HG03139 (cell line): ENCODE measurements around the gene CMTM2.
"Not testable (repeated sequence)": the region's sequence is repeated elsewhere in the genome, so short reads cannot be mapped to it uniquely, and the experiment has no call there.

Experiments used
- ATAC-seq: cut with Tn5 transposase; IDR thresholded peaks from one replicate; pipeline ENCODE4 v1.9.1; 2021; ENCODE audit not compliant: unreplicated experiment

The CMTM2 gene

DNA sequence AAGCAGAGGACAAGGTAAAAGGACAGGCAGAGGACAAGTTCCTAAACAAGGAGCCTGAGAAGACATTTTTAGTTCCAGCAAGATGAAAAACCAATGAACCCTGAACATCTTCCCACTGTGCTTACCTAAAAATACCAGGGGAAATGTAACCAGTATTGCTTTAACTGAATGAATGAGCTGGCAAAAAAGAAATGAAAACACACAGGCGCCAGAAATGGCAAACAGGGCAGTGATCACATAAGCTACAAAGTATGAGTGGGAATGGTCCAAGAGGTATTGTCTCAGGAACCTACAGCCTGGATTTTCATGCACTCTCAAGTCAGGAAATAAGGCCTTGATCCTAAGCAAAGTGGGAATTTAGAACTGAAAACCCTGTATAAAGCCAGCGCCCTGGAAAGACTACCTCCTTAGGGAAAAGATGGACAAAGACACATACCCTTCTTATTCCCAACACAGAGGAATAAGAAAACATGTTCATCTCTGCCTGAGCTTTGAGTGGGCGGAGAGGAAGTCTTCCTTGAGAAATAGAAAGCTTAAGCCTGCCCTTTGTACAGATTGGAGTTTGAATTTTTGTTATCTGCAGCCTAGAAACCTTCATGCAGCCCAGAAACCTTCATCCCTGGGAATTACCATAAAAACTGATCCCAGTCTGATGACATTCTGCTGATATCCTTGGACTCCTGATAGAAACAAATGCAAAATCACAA lies 2.1 kb downstream of the CMTM2 start:
- no peak for ATAC-seq

DNA sequence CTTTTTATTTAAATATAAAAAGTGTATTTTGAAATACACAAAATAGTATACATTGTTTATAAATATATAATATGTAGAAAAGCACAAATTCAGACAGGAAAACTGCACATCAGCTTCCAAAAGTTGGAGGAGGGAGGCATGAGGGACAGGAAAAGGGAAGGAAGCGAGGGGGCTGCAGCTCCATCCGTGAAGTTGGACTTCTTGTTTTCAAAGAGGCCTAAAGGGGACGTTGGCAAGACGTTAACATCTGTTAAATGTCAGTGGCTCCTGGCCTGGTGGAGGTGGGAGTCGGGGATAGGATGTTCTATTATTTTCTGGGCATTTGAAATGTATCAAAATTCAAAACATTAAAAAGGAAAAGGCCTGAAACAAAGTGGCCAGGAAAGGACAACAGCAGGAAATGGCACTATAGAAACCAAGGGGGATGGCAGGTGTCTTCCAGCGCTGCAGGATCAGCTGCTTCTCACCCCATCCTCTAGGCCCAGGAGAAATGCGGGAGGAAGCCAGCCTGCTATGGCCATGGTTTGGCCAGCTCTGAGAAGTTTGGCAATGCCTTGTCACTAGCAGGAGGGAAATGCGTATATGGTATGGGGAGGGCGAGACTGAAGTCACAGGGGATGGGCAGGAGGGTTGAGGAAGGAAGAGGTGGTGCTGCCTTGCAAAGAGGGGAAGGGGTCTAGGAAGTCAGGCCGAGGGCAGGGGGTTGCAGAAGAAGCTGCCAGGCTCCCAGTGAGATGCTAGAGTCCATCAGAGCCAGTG lies 6.4 kb downstream of the CMTM2 start:
- no peak for ATAC-seq

DNA sequence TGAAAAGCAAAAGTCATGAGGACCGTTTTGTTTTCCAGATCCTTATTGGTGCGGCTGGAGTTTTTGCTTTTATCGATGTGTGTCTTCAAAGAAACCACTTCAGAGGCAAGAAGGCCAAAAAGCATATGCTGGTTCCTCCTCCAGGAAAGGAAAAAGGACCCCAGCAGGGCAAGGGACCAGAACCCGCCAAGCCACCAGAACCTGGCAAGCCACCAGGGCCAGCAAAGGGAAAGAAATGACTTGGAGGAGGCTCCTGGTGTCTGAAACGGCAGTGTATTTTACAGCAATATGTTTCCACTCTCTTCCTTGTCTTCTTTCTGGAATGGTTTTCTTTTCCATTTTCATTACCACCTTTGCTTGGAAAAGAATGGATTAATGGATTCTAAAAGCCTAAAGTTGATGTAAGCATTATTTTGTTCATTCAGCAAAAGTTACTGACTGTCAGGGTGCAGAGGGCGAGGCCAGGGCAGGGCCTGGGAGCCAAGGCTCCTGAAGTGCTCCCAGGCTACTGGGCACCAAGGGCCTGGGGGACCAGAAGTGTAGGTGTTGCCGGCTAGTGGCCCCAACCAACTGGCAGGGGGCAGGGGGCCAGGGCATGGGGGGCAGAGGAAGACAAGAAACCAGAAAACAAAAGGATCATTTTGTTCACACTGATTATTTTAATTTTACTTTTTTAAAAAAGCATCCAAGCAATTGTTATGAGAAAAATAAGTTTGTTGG lies 8.8 kb downstream of the CMTM2 start:
- no peak for ATAC-seq

DNA sequence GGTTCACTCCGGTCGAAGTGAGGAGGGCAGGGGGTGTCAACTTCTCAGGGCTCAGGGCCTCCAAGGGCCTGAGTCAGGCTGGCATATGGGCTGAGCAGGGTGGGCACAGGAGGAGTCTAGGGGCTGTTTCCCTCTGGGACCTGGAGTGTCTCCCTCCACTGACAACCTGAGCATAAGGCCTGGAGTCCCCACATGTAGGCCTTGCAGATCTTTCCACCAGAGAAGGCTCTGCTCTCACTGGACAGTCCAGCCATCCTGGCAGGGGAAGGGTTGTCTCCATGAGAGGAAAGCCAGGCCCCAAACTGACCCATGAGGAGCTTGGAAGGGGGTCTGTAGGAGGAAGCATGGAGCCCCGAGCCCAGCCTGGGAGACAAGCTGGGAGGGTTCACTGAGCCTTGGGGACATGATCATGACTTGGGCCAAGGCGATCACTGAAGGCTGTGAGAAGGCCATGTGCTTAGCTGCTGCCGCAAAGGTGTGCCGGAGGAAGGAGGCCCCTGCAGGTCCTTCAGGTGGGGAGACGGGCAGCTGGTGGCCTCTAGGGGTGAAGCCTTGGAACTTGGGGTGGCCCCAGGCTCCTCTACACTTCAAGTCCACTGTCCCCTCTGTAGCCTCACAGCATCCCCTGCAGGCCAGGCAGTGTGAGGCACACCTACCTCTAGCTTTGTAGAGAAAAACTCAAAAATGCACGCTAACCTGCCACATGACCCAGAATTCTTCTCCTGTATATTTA lies 9.9 kb downstream of the CMTM2 start:
- ATAC-seq, result no peak

DNA sequence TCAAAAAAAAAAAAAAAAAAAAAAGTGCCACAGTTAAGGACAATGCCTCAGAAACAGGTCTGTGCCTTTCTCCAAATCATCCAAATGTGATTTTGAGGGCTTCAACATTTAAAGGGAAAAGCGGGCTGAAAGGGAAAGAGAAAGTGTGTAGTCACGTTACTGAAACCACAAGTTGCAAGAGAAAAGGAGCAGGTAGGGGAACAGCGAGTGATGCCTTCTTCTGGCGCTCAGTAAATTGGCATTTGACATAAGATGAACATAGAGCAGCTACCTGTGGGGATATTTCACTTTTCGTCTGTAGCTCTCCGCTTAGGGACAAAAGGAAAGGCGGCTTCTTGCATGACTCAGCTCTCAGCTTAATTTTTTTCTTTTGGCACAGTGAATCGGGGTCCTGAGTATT lies 11.1 kb downstream of the CMTM2 start:
- no peak for ATAC-seq

DNA sequence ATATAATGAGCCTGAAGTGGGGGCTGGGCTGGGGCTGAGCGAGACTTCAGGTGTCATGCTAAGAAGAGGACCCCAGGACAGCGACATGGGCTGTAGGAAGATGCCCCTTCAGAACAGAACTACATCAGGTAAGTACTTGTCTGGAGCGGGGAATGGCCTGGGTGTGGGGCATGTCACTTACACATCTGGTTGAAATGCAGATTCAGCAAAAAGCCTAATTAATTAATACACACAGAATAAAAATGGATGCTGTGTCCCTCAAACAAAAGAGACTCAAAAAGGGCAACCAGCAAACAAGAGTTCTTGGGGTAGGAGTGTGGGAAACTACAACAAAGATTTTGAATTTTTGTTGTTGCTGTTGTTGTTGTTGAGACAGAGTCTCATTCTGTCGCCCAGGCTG lies 11.8 kb downstream of the CMTM2 start:
- ATAC-seq, result no peak

DNA sequence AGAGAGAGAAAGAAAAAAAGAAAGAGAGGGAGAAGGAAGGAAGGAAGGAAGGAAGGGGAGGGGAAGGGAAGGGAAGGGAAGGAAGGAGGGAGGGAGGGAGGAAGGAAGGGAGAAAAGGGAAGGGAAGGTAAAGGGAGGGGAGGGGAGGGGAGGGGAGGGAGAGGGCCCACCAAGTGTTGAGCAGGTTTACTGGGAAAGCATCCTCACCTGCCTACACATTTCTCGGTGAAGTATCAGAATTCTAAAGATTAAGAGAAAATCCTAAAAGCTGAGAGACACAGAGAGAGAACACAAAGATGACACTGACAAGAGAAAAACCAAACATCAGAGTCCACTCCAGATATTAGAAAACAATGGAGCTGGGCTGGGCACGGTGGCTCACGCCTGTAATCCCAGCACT lies 13.0 kb downstream of the CMTM2 start:
- ATAC-seq, result no peak

DNA sequence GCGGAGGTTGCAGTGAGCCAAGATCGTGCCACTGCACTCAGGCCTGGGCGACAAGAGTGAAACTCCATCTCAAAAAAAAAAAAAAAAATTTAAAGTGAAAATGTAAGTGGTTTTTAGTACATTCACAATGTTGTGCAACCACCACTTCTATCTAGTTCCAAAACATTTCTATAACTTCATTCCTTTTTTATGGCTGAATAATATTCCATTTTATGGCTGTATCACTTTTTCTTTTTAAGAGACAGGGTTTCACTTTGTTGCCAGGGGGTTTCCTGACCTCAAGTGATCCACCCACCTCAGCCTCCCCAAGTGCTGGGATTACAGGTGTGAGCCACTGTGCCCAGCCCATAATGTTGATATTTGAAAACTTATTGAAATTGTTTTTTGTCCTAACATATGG lies 13.6 kb downstream of the CMTM2 start:
- no peak for ATAC-seq

DNA sequence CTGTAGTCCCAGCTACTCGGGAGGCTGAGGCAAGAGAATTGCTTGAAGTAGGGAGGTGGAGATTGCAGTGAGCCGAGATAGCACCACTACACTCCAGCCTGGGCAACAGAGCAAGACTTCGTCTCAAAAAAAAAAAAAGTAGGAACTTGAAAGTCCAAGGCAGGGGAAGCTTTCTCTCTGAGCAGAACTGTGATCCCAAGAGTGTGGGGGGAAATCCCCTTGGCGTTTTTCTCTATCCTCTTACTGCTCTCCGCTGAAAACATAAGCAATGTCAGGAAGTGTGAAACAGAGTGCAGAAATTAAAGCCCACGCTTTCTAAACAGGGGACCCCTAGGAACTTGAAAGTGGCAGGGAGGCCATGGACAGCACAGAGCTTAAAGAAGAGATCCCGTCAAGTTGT lies 15.5 kb downstream of the CMTM2 start:
- no peak for ATAC-seq

DNA sequence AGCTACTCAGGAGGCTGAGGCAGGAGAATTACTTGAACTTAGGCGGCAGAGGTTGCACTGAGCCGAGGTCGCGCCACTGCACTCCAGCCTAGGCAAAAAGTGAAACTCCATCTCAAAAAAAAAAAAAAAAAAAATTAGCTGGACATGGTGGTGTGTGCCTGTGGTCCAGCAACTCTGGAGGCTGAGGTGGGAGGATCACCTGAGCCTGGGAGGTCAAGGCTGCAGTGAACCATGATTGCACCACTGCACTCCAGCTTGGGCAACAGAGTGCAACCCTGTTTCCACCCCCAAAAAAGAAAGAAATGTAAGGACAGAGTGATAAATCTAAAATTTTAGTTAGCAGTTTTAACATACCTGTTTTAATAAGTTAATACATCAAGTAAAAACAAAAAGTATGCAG lies 17.3 kb downstream of the CMTM2 start:
- ATAC-seq, result not testable (repeated sequence)

DNA sequence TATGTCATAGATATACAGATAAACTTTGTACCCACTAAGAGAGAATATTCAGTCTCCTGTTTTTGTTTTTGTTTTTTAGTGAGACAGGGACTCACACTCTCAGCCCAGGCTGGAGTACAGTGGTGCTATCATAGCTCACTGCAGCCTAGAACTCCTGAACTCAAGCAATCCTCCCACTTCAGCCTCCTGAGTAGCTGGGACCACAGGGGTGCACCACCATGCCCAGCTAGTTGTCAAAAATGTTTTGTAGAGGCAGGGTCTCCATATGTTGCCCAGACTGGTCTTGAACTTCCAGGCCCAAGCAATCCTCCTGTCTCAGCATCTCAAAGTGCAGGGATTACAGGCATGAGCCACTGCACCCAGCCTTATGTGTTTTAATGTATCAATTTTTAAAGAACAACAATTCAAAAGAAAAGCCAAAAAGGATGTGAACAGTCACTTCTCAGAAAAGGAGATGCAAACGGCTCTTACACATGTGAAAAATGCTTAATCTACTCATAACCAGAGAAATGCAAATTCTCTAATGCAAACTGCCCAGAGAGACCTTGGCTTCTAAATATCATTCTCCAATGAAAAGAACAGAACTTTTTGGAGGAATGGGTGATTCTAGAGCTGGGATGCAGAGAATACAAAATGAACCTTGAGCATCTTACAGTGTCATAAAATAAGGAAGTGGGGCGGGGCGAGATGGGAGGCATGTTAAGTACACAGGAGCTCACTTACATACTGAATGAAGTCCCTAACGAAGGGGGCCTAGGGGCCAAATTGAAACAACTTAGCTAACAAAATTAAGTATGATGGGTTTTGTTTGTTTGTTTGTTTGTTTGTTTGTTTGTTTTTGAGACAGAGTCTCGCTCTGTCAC lies 18.0 kb downstream of the CMTM2 start:
- ATAC-seq, result no peak

DNA sequence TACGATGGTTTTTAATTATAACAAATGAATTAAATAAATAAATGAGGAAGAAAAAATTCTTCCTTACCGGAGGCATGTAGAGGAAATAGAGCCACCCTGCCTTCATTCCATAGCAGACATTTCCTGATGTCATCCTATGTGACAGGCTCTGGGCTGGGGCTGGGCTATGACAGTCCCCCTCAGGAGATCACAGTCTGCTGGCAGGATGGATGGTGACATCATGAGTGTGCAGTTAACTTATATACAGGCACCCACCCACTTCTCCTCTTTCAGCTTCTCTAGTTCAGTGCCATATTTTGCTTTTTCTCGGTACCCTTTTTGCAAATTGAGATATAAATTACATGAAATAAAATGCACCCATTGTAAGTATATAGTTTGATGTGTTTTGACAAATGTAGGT lies 18.8 kb downstream of the CMTM2 start:
- ATAC-seq, result no peak

DNA sequence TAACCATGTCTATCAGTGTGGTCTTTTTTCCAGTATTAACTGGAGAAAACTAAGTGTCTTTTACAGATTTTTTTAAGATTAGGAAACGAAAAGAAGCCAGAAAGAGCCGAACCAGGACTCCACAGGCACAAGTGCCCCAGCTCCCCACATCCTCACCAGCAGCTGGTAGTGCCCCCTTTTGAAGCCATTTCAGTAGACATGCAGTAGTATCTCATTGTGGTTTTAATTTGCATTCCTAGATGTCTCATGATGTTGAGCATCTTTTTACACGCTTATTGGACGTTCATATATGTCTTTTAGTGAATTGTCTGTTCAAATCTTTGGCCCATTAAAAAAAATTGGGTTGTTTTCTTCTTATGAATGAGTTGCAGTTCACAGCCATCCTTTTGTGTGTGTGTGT lies 20.5 kb downstream of the CMTM2 start:
- ATAC-seq, result no peak

DNA sequence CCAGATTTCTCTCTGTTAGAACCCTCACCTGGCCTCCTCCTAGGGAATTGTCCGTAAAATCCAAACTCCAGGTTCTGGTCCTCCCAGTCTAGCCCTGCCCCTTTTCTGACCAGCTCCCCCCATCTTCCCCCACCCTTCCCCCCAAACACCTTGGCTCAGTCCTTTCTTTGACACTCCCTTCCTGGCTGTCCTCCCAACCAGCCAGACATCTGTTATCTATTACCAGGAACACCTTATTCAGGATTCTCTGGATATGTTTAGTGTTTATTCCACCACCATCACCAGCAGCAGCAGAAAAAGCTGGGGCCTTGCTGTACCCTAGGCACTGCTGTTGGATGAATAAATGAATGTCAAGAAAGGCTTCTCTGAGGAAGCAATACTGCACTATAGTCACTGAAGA lies 21.2 kb downstream of the CMTM2 start:
- ATAC-seq, result no peak

DNA sequence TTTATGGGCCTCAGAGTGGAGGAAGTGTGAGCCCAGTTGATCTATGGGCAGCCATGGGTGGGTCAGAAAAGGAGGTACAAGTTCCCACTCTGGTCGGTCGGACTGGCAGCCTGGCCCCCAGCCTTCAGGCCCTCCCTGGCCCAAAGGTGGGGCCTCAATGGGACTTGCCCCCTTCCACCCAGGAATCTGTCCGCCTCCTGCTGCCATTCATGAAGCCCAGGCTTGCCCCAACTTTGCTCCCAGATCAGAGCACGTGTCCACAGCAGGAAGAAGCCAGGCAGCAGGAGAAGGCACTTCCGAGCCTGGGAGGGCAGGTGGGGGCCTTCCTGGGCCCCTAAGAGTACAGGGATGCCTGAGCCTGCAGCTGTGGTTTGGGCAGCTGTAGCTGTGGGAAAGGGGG lies 22.2 kb downstream of the CMTM2 start:
- no peak for ATAC-seq

DNA sequence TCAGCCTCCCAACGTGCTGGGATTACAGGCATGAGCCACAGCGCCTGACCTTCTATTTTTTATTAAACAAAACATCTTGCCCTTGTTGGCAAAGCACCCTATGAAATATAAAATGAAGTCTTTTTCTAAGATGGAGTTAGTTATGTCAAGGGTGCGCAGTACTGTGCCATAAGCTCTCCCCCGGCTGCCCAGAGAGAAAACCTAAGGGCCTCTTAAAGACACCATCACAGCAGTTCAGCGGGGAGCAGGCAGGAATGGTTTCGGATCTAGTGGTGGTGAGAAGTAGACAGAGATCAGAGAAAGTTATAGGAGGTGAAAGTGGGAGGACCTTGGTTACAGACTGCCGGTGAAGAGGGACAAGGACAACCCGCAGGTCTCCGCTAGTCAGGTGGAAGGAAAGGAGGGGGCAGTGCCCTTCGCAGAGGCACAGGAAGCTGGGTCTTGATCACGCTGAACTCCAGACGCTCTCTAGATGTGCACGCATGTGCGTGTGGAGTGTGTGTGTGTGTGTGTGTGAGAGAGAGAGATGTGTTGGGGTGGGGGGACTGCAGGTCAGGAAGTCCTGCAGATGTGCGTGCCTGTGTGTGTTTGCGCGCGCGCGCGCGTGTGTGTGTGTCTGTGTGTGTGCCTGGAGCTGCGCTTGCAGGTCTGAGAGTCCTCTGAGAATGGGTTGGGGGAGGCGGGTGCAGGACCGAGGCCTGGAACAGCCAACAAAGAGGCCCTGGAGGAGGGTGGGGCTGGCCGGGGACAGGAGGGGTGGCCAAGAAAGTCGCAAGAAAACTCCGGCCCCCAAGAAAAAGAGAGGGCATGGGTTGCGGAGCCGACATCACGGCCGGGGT lies 24.5 kb downstream of the CMTM2 start:
- no peak for ATAC-seq

DNA sequence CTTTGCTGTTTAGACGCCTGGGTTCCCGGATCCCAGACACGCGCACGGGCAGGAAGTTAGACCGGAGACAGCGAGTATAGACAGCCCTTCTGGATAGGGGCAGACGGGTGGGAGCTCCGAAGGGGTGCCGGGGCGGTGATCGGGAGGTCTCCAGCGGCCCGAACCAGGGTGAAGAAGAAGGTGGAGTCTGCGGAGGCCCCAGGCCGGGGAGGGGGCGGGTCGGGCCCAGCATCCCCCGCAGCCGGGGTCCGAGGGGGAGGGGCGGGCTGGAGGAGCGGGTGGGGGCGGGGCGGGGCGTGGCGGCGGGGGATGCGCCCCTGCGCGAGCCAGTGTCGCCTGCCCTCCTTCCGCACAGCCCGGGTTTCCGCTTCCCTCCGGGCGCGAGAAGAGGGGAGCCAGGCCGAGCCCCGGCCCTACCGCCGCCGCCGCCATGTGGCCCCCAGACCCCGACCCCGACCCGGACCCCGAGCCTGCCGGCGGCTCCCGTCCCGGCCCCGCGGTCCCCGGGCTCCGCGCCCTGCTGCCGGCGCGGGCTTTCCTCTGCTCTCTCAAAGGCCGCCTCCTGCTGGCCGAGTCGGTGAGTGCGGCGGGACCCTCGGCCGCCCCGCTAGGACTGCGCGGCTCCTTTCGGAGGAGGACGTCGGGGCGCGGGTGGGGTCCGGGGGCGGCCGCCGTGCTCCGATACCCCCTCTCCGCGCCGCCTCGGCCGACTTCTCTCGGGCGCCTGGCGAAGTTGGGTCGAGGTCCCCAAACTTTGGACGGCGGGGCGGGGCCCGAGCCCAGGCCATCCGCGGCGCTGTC lies 25.3 kb downstream of the CMTM2 start, which contains the start of gene CMTM3:
Gene CMTM3, plus strand, starts transcription at position 329 of the 801 bp plus-strand sequence. Its CDS starts 102 bp downstream, at position 431.
- ATAC-seq, result no peak

DNA sequence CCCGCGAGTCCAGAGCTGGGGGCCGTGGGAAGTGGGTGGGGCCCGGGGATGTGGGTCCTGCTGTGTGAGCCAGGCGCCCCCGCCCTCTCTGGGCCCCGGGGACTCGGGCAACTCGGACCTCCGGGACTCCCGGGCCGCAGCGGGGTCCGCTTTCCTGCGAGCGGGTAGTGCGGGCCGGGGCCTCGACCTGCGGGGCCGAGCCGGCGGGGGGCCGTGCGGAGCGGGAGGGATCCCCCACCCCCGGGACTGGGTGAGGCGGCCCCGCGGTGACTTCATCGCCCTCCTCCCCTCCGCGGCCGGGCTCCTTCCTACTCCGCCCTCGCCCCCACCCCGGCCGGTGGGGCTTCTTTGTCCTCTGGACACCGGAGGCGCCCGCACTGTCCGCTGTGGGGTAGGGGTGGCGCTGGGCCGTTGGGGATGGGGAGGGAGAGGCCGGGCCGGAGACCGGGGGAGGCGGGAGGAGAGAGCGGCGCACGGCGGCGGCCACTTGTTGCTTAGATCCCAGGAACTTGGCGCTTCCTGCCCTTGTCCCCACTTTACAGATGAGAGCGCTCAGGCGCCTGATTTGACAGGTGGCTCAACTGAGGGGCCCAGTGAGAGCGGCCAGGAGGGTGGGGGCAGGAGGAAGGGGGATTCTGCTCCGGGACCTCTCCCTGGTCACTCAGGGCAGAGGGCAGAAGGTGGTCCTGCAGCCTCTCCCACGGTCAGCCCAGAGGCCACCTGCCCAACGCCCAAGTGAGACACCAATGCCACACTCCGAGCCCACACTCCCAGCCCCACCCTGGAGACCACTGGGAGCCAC lies 26.1 kb downstream of the CMTM2 start:
- no peak for ATAC-seq
